Ishikawa (cell line): ENCODE results near the gene TAS2R42.

Source experiments
- CEBPB ChIP-seq: IDR thresholded peaks from 2 replicates; pipeline ENCODE4 v1.6.1; 2012
- CREB1 ChIP-seq: IDR thresholded peaks from 2 replicates; pipeline ENCODE4 v1.6.1; 2012; ENCODE audit warnings: low read depth
- EGR1 ChIP-seq: IDR thresholded peaks from 2 replicates; pipeline ENCODE4 v1.6.1; 2012
- EP300 ChIP-seq: IDR thresholded peaks from 2 replicates; pipeline ENCODE4 v1.6.1; 2012; ENCODE audit warnings: borderline replicate concordance
- FOXM1 ChIP-seq: IDR thresholded peaks from 2 replicates; pipeline ENCODE4 v1.6.1; 2012; ENCODE audit warnings: low read depth, borderline replicate concordance
- RAD21 ChIP-seq: IDR thresholded peaks from 2 replicates; pipeline ENCODE4 v1.6.1; 2012; ENCODE audit warnings: low read depth
- TAF1 ChIP-seq: IDR thresholded peaks from 2 replicates; pipeline ENCODE4 v1.6.1; 2012; ENCODE audit warnings: low read depth, mild to moderate bottlenecking
- TCF12 ChIP-seq: IDR thresholded peaks from 2 replicates; pipeline ENCODE4 v1.6.1; 2012; ENCODE audit warnings: low read depth
- ZBTB7A ChIP-seq: IDR thresholded peaks from 2 replicates; pipeline ENCODE4 v1.6.1; 2012; ENCODE audit warnings: low read depth
- TF ChIP-seq, protein P1 (sequence below): IDR thresholded peaks from 2 replicates; pipeline ENCODE4 v1.6.1; 2012; ENCODE audit warnings: low read depth, mild to moderate bottlenecking
- TF ChIP-seq, protein P2 (sequence below): IDR thresholded peaks from 2 replicates; pipeline ENCODE4 v1.6.1; 2012

DNA sequence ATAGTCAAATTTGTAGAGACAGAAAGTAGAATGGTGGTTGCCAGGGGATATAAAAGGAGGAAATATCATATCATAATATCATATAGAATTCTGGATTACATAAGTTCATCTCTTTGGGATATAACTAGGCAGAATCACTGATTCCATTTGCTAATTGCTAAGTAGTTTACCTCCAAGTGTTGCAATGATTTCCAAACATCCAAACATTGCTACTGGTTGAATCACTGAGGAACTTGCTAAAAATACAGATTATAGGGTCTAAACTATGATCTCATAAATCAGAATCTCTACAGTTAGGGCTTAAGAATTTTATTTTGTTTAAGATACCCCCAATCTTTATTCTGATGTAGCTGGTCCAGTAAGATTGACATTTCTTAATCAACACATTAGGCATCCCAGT is 16.1 kb upstream of the TAS2R42 start:
- TF ChIP-seq TAF1 (no peak), ZBTB7A (no peak), TCF12 (no peak), EP300 (no peak), CEBPB (no peak), CREB1 (no peak), RAD21 (no peak), FOXM1 (no peak), EGR1 (no peak)
- TF ChIP-seq, protein P1, sequence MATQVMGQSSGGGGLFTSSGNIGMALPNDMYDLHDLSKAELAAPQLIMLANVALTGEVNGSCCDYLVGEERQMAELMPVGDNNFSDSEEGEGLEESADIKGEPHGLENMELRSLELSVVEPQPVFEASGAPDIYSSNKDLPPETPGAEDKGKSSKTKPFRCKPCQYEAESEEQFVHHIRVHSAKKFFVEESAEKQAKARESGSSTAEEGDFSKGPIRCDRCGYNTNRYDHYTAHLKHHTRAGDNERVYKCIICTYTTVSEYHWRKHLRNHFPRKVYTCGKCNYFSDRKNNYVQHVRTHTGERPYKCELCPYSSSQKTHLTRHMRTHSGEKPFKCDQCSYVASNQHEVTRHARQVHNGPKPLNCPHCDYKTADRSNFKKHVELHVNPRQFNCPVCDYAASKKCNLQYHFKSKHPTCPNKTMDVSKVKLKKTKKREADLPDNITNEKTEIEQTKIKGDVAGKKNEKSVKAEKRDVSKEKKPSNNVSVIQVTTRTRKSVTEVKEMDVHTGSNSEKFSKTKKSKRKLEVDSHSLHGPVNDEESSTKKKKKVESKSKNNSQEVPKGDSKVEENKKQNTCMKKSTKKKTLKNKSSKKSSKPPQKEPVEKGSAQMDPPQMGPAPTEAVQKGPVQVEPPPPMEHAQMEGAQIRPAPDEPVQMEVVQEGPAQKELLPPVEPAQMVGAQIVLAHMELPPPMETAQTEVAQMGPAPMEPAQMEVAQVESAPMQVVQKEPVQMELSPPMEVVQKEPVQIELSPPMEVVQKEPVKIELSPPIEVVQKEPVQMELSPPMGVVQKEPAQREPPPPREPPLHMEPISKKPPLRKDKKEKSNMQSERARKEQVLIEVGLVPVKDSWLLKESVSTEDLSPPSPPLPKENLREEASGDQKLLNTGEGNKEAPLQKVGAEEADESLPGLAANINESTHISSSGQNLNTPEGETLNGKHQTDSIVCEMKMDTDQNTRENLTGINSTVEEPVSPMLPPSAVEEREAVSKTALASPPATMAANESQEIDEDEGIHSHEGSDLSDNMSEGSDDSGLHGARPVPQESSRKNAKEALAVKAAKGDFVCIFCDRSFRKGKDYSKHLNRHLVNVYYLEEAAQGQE, result no peak
- TF ChIP-seq, protein P2, sequence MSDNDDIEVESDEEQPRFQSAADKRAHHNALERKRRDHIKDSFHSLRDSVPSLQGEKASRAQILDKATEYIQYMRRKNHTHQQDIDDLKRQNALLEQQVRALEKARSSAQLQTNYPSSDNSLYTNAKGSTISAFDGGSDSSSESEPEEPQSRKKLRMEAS, result no peak
